ENCODE results near the gene PHKG2.
A peak's percentile ranks its signal among the peaks of the same experiment; 100 is the strongest.

PHKG2 gene

GRCh38 chr16:30766933-30767284 lies 18.7 kb downstream of the PHKG2 start:
- Histone ChIP-seq H3K4me1 (ENCODE audit: control insufficient read depth, insufficient read depth, low read length) (peaks cover 3% of the 10 kb centered on the region; the same call in 1 of the 2 replicates), H3K27me3 (ENCODE audit: control insufficient read depth, insufficient read depth, low read length) (no peaks in the 10 kb centered on the region), H3K9me3 (ENCODE audit: control insufficient read depth, insufficient read depth, low read length) (no peaks in the 10 kb centered on the region), H3K36me3 (ENCODE audit: control insufficient read depth, insufficient read depth, low read length) (peaks cover 90% of the 10 kb centered on the region), H3K27ac (ENCODE audit: low read depth, low read length) (no peak overlapping the region), H3K4me3 (ENCODE audit: low read depth, low read length) (no peak overlapping the region), H3K9ac (ENCODE audit: low read depth, low read length) (no peak overlapping the region)

GRCh38 chr16:30767767-30768465 lies 19.7 kb downstream of the PHKG2 start:
- H3K9me3 ChIP-seq (ENCODE audit: control insufficient read depth, insufficient read depth, low read length), result no peaks in the 10 kb centered on the region
- H3K4me1 ChIP-seq (ENCODE audit: control insufficient read depth, insufficient read depth, low read length), result peaks cover under 1% of the 10 kb centered on the region; the same call in 1 of the 2 replicates
- H3K27ac ChIP-seq (ENCODE audit: low read depth, low read length), result no peak overlapping the region
- H3K36me3 ChIP-seq (ENCODE audit: control insufficient read depth, insufficient read depth, low read length), result peaks cover 98% of the 10 kb centered on the region
- H3K9ac ChIP-seq (ENCODE audit: low read depth, low read length), result no peak overlapping the region
- H3K4me3 ChIP-seq (ENCODE audit: low read depth, low read length), result no peak overlapping the region
- H3K27me3 ChIP-seq (ENCODE audit: control insufficient read depth, insufficient read depth, low read length), result no peaks in the 10 kb centered on the region

- H3K4me3 ChIP-seq (ENCODE audit: low read depth, low read length), result no peak overlapping the region
- H3K36me3 ChIP-seq (ENCODE audit: control insufficient read depth, insufficient read depth, low read length), result peaks cover 98% of the 10 kb centered on the region
- H3K4me1 ChIP-seq (ENCODE audit: control insufficient read depth, insufficient read depth, low read length), result no peaks in the 10 kb centered on the region
- no peaks in the 10 kb centered on the region for H3K27me3 ChIP-seq (ENCODE audit: control insufficient read depth, insufficient read depth, low read length)
- H3K9me3 ChIP-seq (ENCODE audit: control insufficient read depth, insufficient read depth, low read length), result no peaks in the 10 kb centered on the region
- H3K9ac ChIP-seq (ENCODE audit: low read depth, low read length), result no peak overlapping the region
- no peak overlapping the region for H3K27ac ChIP-seq (ENCODE audit: low read depth, low read length)
These were observed 20.5 kb downstream of the PHKG2 start for GRCh38 chr16:30768583-30769181.

GRCh38 chr16:30769379-30770089 lies 21.3 kb downstream of the PHKG2 start:
- no peaks in the 10 kb centered on the region for H3K4me1 ChIP-seq (ENCODE audit: control insufficient read depth, insufficient read depth, low read length)
- H3K27ac ChIP-seq (ENCODE audit: low read depth, low read length), result no peak overlapping the region
- no peak overlapping the region for H3K4me3 ChIP-seq (ENCODE audit: low read depth, low read length)
- no peaks in the 10 kb centered on the region for H3K27me3 ChIP-seq (ENCODE audit: control insufficient read depth, insufficient read depth, low read length)
- H3K9me3 ChIP-seq (ENCODE audit: control insufficient read depth, insufficient read depth, low read length), result no peaks in the 10 kb centered on the region
- H3K36me3 ChIP-seq (ENCODE audit: control insufficient read depth, insufficient read depth, low read length), result peaks cover 98% of the 10 kb centered on the region
- no peak overlapping the region for H3K9ac ChIP-seq (ENCODE audit: low read depth, low read length)

GRCh38 chr16:30771726-30772125 lies 23.5 kb downstream of the PHKG2 start:
- Histone ChIP-seq H3K27me3 (ENCODE audit: control insufficient read depth, insufficient read depth, low read length) (no peaks in the 10 kb centered on the region), H3K9me3 (ENCODE audit: control insufficient read depth, insufficient read depth, low read length) (no peaks in the 10 kb centered on the region), H3K4me3 (ENCODE audit: low read depth, low read length) (no peak overlapping the region), H3K9ac (ENCODE audit: low read depth, low read length) (no peak overlapping the region), H3K27ac (ENCODE audit: low read depth, low read length) (no peak overlapping the region), H3K36me3 (ENCODE audit: control insufficient read depth, insufficient read depth, low read length) (peaks cover 79% of the 10 kb centered on the region), H3K4me1 (ENCODE audit: control insufficient read depth, insufficient read depth, low read length) (no peaks in the 10 kb centered on the region)

- peaks cover 5% of the 10 kb centered on the region; the same call in 1 of the 2 replicates for H3K4me1 ChIP-seq (ENCODE audit: control insufficient read depth, insufficient read depth, low read length)
- H3K27ac ChIP-seq (ENCODE audit: low read depth, low read length), result no peak overlapping the region
- no peak overlapping the region for H3K4me3 ChIP-seq (ENCODE audit: low read depth, low read length)
- H3K36me3 ChIP-seq (ENCODE audit: control insufficient read depth, insufficient read depth, low read length), result peaks cover 58% of the 10 kb centered on the region
- no peaks in the 10 kb centered on the region for H3K9me3 ChIP-seq (ENCODE audit: control insufficient read depth, insufficient read depth, low read length)
- no peaks in the 10 kb centered on the region for H3K27me3 ChIP-seq (ENCODE audit: control insufficient read depth, insufficient read depth, low read length)
- no peak overlapping the region for H3K9ac ChIP-seq (ENCODE audit: low read depth, low read length)
These were observed 25.6 kb downstream of the PHKG2 start for GRCh38 chr16:30773826-30774225.

- Histone ChIP-seq H3K4me1 (ENCODE audit: control insufficient read depth, insufficient read depth, low read length) (peaks cover 5% of the 10 kb centered on the region; the same call in 1 of the 2 replicates), H3K9ac (ENCODE audit: low read depth, low read length) (no peak overlapping the region), H3K27me3 (ENCODE audit: control insufficient read depth, insufficient read depth, low read length) (no peaks in the 10 kb centered on the region), H3K27ac (ENCODE audit: low read depth, low read length) (peak overlapping the region; percentile 96), H3K4me3 (ENCODE audit: low read depth, low read length) (peak overlapping the region; percentile 95), H3K9me3 (ENCODE audit: control insufficient read depth, insufficient read depth, low read length) (no peaks in the 10 kb centered on the region), H3K36me3 (ENCODE audit: control insufficient read depth, insufficient read depth, low read length) (peaks cover 51% of the 10 kb centered on the region)
These were observed 26.3 kb downstream of the PHKG2 start for GRCh38 chr16:30774367-30775130.

- H3K9ac ChIP-seq (ENCODE audit: low read depth, low read length), result peak overlapping the region; percentile 99; the same call in 1 of the 2 replicates
- peak overlapping the region; percentile 95 for H3K4me3 ChIP-seq (ENCODE audit: low read depth, low read length)
These were observed 26.8 kb downstream of the PHKG2 start for GRCh38 chr16:30775131-30775391.

GRCh38 chr16:30775392-30776188 lies 27.4 kb downstream of the PHKG2 start:
- H3K36me3 ChIP-seq (ENCODE audit: control insufficient read depth, insufficient read depth, low read length), result peaks cover 41% of the 10 kb centered on the region
- no peaks in the 10 kb centered on the region for H3K9me3 ChIP-seq (ENCODE audit: control insufficient read depth, insufficient read depth, low read length)
- H3K4me1 ChIP-seq (ENCODE audit: control insufficient read depth, insufficient read depth, low read length), result peaks cover 5% of the 10 kb centered on the region; the same call in 1 of the 2 replicates
- H3K9ac ChIP-seq (ENCODE audit: low read depth, low read length), result peak overlapping the region; percentile 99
- no peaks in the 10 kb centered on the region for H3K27me3 ChIP-seq (ENCODE audit: control insufficient read depth, insufficient read depth, low read length)
- H3K27ac ChIP-seq (ENCODE audit: low read depth, low read length), result peak overlapping the region; percentile 96
- peak overlapping the region; percentile 95 for H3K4me3 ChIP-seq (ENCODE audit: low read depth, low read length)

More at GRCh38 chr16:30775131-30775391, 26.8 kb downstream of the PHKG2 start:
- peaks cover 5% of the 10 kb centered on the region; the same call in 1 of the 2 replicates for H3K4me1 ChIP-seq (ENCODE audit: control insufficient read depth, insufficient read depth, low read length)
- peaks cover 47% of the 10 kb centered on the region for H3K36me3 ChIP-seq (ENCODE audit: control insufficient read depth, insufficient read depth, low read length)
- no peaks in the 10 kb centered on the region for H3K9me3 ChIP-seq (ENCODE audit: control insufficient read depth, insufficient read depth, low read length)
- no peaks in the 10 kb centered on the region for H3K27me3 ChIP-seq (ENCODE audit: control insufficient read depth, insufficient read depth, low read length)
- H3K27ac ChIP-seq (ENCODE audit: low read depth, low read length), result peak overlapping the region; percentile 96

- Histone ChIP-seq H3K9me3 (ENCODE audit: control insufficient read depth, insufficient read depth, low read length) (no peaks in the 10 kb centered on the region), H3K27ac (ENCODE audit: low read depth, low read length) (peak overlapping the region; percentile 25), H3K36me3 (ENCODE audit: control insufficient read depth, insufficient read depth, low read length) (peaks cover 33% of the 10 kb centered on the region), H3K4me3 (ENCODE audit: low read depth, low read length) (no peak overlapping the region), H3K4me1 (ENCODE audit: control insufficient read depth, insufficient read depth, low read length) (peaks cover 5% of the 10 kb centered on the region; the same call in 1 of the 2 replicates), H3K9ac (ENCODE audit: low read depth, low read length) (no peak overlapping the region), H3K27me3 (ENCODE audit: control insufficient read depth, insufficient read depth, low read length) (no peaks in the 10 kb centered on the region)
These were observed 29.5 kb downstream of the PHKG2 start for GRCh38 chr16:30777591-30778297.
